OCI-LY7 (cell line): ENCODE results near the gene FGD4. TPM values are rescaled to one million over a fixed set of nuclear protein-coding genes. Genes with fewer than 3 reads are reported as not detected.

ENCODE experiments used
- BruUV-seq: library from RNA; stranded (reverse); fragments of 400-500 nt; replicated peaks from 2 replicates; lab custom pipeline; 2021; lab: Mats Ljungman, UMichigan
- CTCF ChIA-PET: fragments of 300-600 bp; sonication (Branson Sonifier 250); formaldehyde crosslinking; loops from one replicate; lab custom pipeline; 2022; ENCODE audit warnings: antibody characterized with exemption; ENCODE audit not compliant: unreplicated experiment; lab: Charles Lee
- POLR2A ChIA-PET: fragments of 300-600 bp; sonication (Branson Sonifier 250); formaldehyde crosslinking; loops from one replicate; lab custom pipeline; 2022; ENCODE audit warnings: antibody characterized with exemption; lab: Charles Lee
- DNase-seq: peaks from one replicate; pipeline ENCODE4 v3.0.0-alpha.2; 2015; ENCODE audit warnings: low spot score
- H2AFZ ChIP-seq: fragments of 200-600 bp; sonication (generic), shearing (Covaris generic); 2 replicates; pipeline ENCODE4 v1.6.1; 2014; ENCODE audit warnings: mild to moderate bottlenecking, antibody characterized with exemption, low read length, moderate library complexity
- H3K27ac ChIP-seq: fragments of 200-600 bp; sonication (generic); 2 replicates; pipeline ENCODE4 v1.5.1; 2014; ENCODE audit warnings: mixed run types, low read depth, mild to moderate bottlenecking, moderate library complexity, low read length, inconsistent platforms; ENCODE audit not compliant: poor library complexity, severe bottlenecking
- H3K36me3 ChIP-seq: fragments of 200-600 bp; sonication (generic); 2 replicates; pipeline ENCODE4 v1.6.1; 2014; ENCODE audit warnings: mild to moderate bottlenecking, antibody characterized with exemption, low read length, moderate library complexity, mixed read lengths; ENCODE audit not compliant: insufficient read depth
- H3K4me1 ChIP-seq: fragments of 200-600 bp; sonication (generic); 2 replicates; pipeline ENCODE4 v1.5.1; 2014; ENCODE audit warnings: mild to moderate bottlenecking, low read length; ENCODE audit not compliant: insufficient read depth, poor library complexity, severe bottlenecking
- H3K4me2 ChIP-seq: fragments of 200-600 bp; sonication (generic); 2 replicates; pipeline ENCODE4 v1.6.1; 2014; ENCODE audit warnings: mild to moderate bottlenecking, low read length
- H3K4me3 ChIP-seq: fragments of 200-600 bp; sonication (generic); 2 replicates; pipeline ENCODE4 v1.5.1; 2014; ENCODE audit warnings: mild to moderate bottlenecking, low read depth, low read length; ENCODE audit not compliant: poor library complexity, severe bottlenecking
- H3K79me2 ChIP-seq: fragments of 200-600 bp; sonication (generic); 2 replicates; pipeline ENCODE4 v1.6.1; 2016; ENCODE audit warnings: low read depth, mild to moderate bottlenecking, low read length, moderate library complexity, mixed read lengths; ENCODE audit not compliant: insufficient read depth
- H3K9me2 ChIP-seq: fragments of 200-600 bp; sonication (generic); 2 replicates; pipeline ENCODE4 v1.6.1; 2016; ENCODE audit warnings: mild to moderate bottlenecking, low read length, mixed read lengths; ENCODE audit not compliant: insufficient read depth
- H3K9me3 ChIP-seq: fragments of 200-600 bp; sonication (generic); 2 replicates; pipeline ENCODE4 v1.6.1; 2014; ENCODE audit warnings: mild to moderate bottlenecking, mixed run types, low read length, mixed read lengths
- H4K20me1 ChIP-seq: fragments of 200-600 bp; sonication (generic); 2 replicates; pipeline ENCODE4 v1.6.1; 2014; ENCODE audit warnings: mild to moderate bottlenecking, antibody characterized with exemption, low read length, moderate library complexity, mixed read lengths; ENCODE audit not compliant: insufficient read depth
- CTCF ChIP-seq: fragments of 200-600 bp; sonication (generic); conservative IDR thresholded peaks from 2 replicates; pipeline ENCODE4 v1.5.1; 2014; ENCODE audit warnings: mild to moderate bottlenecking, antibody characterized with exemption, low read length, moderate library complexity, mixed read lengths
- EZH2phosphoT487 ChIP-seq: fragments of 200-600 bp; sonication (generic); IDR thresholded peaks from 2 replicates; pipeline ENCODE4 v1.6.1; 2018; ENCODE audit warnings: low read depth, borderline replicate concordance, mild to moderate bottlenecking, mixed run types, antibody characterized with exemption, low read length, moderate library complexity, mixed read lengths
- intact Hi-C: fragments of 100-400 bp; cut with micrococcal nuclease; formaldehyde crosslinking; loops from one replicate; pipeline ENCODE4 v1.10.0; 2022; ENCODE audit not compliant: unreplicated experiment
- total RNA-seq, 2 experiments: library from RNA; depleted of rRNA in 1 of 2; stranded (reverse); fragments of >200 nt in 1 of 2; shearing (Covaris generic) in 1 of 2; gene quantifications; 2 replicates each; pipeline ENCODE4 v1.2.3, GENCODE V29; 2014 to 2022

The FGD4 gene
- total RNA-seq, 2 experiments from 2014 or later = 14.9 to 19.3 TPM

- Histone ChIP-seq H3K4me1 (peaks cover 11% of the 10 kb centered on the region), H3K9me2 (no peaks in the 10 kb centered on the region), H3K9me3 (no peaks in the 10 kb centered on the region), H3K27ac (no peak overlapping the region), H3K4me3 (no peak overlapping the region), H3K36me3 (no peaks in the 10 kb centered on the region), H3K79me2 (no peaks in the 10 kb centered on the region), H2AFZ (no peak overlapping the region), H4K20me1 (no peaks in the 10 kb centered on the region), H3K4me2 (no peak overlapping the region)
- ChIA-PET POLR2A (interaction anchor here (0.7 to 1.2 kb wide), 2 partner anchors 11 to 20 kb away, joined by 5 to 6 read pairs; no protein-coding TSS in a partner anchor), CTCF (no interaction called here)
- no peak for TF ChIP-seq EZH2phosphoT487
- no peak for TF ChIP-seq CTCF
- intact Hi-C loops = no loop called here
- DNase-seq = no peak
- no TSS peak for BruUV-seq
These were observed 8.4 kb downstream of the FGD4 start for GRCh38 chr12:32407795-32408194.

GRCh38 chr12:32413412-32413811 is 14.1 kb downstream of the FGD4 start:
- CTCF ChIA-PET = no interaction called here
- BruUV-seq = no TSS peak

More at GRCh38 chr12:32413412-32413811, 14.1 kb downstream of the FGD4 start:
- DNase-seq = no peak
- Histone ChIP-seq H3K79me2 (no peaks in the 10 kb centered on the region), H3K36me3 (no peaks in the 10 kb centered on the region), H3K9me2 (no peaks in the 10 kb centered on the region), H3K27ac (no peak overlapping the region), H3K4me3 (no peak overlapping the region), H3K9me3 (no peaks in the 10 kb centered on the region), H2AFZ (no peak overlapping the region), H3K4me2 (no peak overlapping the region), H4K20me1 (no peaks in the 10 kb centered on the region), H3K4me1 (no peaks in the 10 kb centered on the region)
- intact Hi-C loops = no loop called here
- POLR2A ChIA-PET = no interaction called here
- TF ChIP-seq EZH2phosphoT487 (no peak), CTCF (no peak)
